ENCODE data around the gene SAPCD1. TPM values are rescaled to one million over a fixed set of nuclear protein-coding genes. Genes with fewer than 3 reads are reported as not detected.

Gene SAPCD1
- total RNA-seq, 2 donors from 2014 or later = 7.9 to 8.4 TPM

DNA sequence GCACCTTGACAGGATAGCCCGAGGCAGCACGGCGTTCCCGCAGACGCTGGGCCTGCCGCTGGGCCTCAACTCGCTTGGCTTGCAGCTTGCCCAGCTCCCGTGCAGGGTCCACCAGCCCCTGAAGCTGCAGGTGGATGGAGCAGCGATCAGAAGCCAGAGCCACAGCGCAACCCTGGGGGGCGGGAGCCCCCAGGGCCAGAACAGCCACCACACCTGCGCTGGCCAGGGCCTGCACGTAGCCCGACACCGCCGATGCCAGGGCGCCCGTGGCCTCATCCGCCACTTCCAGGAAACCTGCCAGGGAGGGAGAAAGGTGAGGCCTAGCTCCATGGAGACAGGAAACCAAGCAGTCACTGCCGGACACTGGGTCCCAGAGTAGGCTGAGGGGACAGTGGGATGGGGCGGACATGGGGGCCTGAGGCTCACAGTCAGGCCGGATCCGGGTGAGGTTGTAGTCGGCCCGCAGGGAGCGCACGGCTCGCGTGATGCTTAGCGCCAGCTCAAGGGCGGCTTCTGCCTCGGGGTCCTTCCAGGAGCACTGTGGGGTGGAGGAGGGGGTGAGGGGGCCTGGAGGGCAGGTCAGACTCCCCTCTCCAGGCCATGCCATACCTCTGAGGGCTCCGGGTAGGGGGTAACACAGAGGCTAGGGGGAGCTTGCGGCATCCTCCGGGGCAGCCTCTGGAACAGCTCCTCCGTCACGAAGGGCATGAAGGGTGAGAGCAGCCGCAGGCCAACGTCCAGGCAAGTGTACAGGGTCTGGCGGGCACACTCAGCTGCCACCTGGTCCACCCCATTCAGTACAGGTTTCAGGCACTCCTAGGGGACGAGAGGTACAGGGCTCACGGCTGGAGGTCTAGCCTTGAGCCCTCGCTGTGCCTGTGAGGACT is 16.8 kb downstream of the SAPCD1 start:
- no peak overlapping the region for H3K4me3 ChIP-seq (ENCODE audit: low read length)
- Mint-ChIP-seq H3K4me1 (no peaks in the 10 kb centered on the region), H3K27me3 (ENCODE audit: insufficient read depth) (no peaks in the 10 kb centered on the region), H3K36me3 (ENCODE audit: low read depth) (peaks cover 33% of the 10 kb centered on the region), H3K9me3 (no peaks in the 10 kb centered on the region), H3K4me3 (no peak overlapping the region), H3K27ac (no peak overlapping the region)
- TF ChIP-seq CTCF (conservative IDR thresholded peaks at IDR 0.05) = no peak
- no peak for DNase-seq
- H3K27ac ChIP-seq (ENCODE audit: low read depth, low read length) = no peak overlapping the region
- 95 to 97% methylated on average over 31 to 43 of the region's 43 CpGs for WGBS, 2 experiments (ENCODE audit: insufficient coverage in 1 of 2, insufficient read length in 1 of 2)
- H3K9ac ChIP-seq (ENCODE audit: extremely low read depth, low read length, poor library complexity, severe bottlenecking) = no peak overlapping the region
- H3K9me3 ChIP-seq (ENCODE audit: control insufficient read depth, low read length) = no peaks in the 10 kb centered on the region
- peaks cover 37% of the 10 kb centered on the region for H3K36me3 ChIP-seq (ENCODE audit: control insufficient read depth, insufficient read depth, low read length)
- H3K4me1 ChIP-seq (ENCODE audit: control insufficient read depth, insufficient read depth, low read length) = no peaks in the 10 kb centered on the region
- H3K27me3 ChIP-seq (ENCODE audit: control insufficient read depth, insufficient read depth, low read length, poor library complexity, severe bottlenecking) = no peaks in the 10 kb centered on the region

- peaks cover 39% of the 10 kb centered on the region for H3K36me3 Mint-ChIP-seq (ENCODE audit: low read depth)
- DNase-seq = no peak
- Histone ChIP-seq H3K9me3 (ENCODE audit: control insufficient read depth, low read length) (no peaks in the 10 kb centered on the region), H3K9ac (ENCODE audit: extremely low read depth, low read length, poor library complexity, severe bottlenecking) (no peak overlapping the region), H3K36me3 (ENCODE audit: control insufficient read depth, insufficient read depth, low read length) (peaks cover 43% of the 10 kb centered on the region), H3K27ac (ENCODE audit: low read depth, low read length) (no peak overlapping the region), H3K27me3 (ENCODE audit: control insufficient read depth, insufficient read depth, low read length, poor library complexity, severe bottlenecking) (no peaks in the 10 kb centered on the region), H3K4me1 (ENCODE audit: control insufficient read depth, insufficient read depth, low read length) (no peaks in the 10 kb centered on the region), H3K4me3 (ENCODE audit: low read length) (no peak overlapping the region)
- no peak overlapping the region for H3K4me3 Mint-ChIP-seq
- H3K27ac Mint-ChIP-seq = no peak overlapping the region
- 91 to 97% methylated on average over 9 to 10 of the region's 10 CpGs for WGBS, 2 experiments (ENCODE audit: insufficient coverage in 1 of 2, insufficient read length in 1 of 2)
- TF ChIP-seq CTCF (conservative IDR thresholded peaks at IDR 0.05) = no peak
- no peaks in the 10 kb centered on the region for H3K27me3 Mint-ChIP-seq (ENCODE audit: insufficient read depth)
- H3K4me1 Mint-ChIP-seq = no peaks in the 10 kb centered on the region
- H3K9me3 Mint-ChIP-seq = no peaks in the 10 kb centered on the region
These were observed 17.5 kb downstream of the SAPCD1 start for GRCh38 chr6:31779908-31780307.

DNA sequence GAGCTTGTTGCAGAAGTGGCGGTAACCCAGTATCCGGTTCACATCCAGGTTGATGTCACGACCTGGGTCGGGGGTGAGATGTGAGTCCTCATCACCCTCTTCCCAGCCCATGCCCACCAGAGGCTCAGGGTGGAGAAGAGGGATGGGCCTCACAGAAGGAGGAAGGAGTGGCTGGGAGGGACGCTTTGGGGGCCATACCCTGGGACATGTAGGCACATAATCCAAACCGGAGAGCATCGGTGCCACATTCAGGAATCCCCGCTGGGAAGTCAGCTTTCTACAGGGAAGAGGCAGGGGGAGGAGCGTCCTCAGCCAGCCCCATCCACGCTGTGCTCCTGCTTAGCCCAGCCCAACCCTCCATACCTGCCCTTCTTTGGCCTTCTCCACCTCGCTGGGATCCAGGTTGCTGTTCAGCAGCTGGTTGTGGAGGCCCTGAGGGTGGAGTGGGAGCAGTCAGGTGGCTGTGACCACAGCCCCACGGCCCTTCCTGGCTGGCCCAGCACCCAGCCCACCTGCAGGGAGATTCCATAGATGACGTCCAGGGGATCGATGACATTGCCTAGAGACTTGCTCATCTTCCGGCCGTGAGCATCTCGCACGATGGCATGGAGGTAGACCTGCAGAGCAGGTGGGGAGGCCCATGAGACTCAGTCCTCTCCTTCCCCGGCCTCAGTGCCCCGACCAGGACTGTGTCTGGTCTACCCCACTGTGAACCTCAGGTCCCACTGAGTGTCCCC is 18.2 kb downstream of the SAPCD1 start:
- H3K9me3 ChIP-seq (ENCODE audit: control insufficient read depth, low read length) = no peaks in the 10 kb centered on the region
- H3K9ac ChIP-seq (ENCODE audit: extremely low read depth, low read length, poor library complexity, severe bottlenecking) = no peak overlapping the region
- DNase-seq = no peak
- no peak overlapping the region for H3K27ac ChIP-seq (ENCODE audit: low read depth, low read length)
- Mint-ChIP-seq H3K9me3 (no peaks in the 10 kb centered on the region), H3K4me3 (no peak overlapping the region), H3K36me3 (ENCODE audit: low read depth) (peaks cover 42% of the 10 kb centered on the region), H3K4me1 (no peaks in the 10 kb centered on the region), H3K27me3 (ENCODE audit: insufficient read depth) (no peaks in the 10 kb centered on the region), H3K27ac (no peak overlapping the region)
- peaks cover 50% of the 10 kb centered on the region for H3K36me3 ChIP-seq (ENCODE audit: control insufficient read depth, insufficient read depth, low read length)
- H3K27me3 ChIP-seq (ENCODE audit: control insufficient read depth, insufficient read depth, low read length, poor library complexity, severe bottlenecking) = no peaks in the 10 kb centered on the region
- H3K4me1 ChIP-seq (ENCODE audit: control insufficient read depth, insufficient read depth, low read length) = no peaks in the 10 kb centered on the region
- no peak for TF ChIP-seq CTCF (conservative IDR thresholded peaks at IDR 0.05)
- WGBS, 2 experiments (ENCODE audit: insufficient coverage in 1 of 2, insufficient read length in 1 of 2) = 93 to 95% methylated on average over 10 to 20 of the region's 20 CpGs
- no peak overlapping the region for H3K4me3 ChIP-seq (ENCODE audit: low read length)

All from endodermal cell (in vitro differentiated cells).